Glomerular endothelial cell (primary cell): Measurements from ENCODE around the gene FGGY. TPM values are rescaled to one million over a fixed set of nuclear protein-coding genes. Genes with fewer than 3 reads are reported as not detected.
"Not testable (repeated sequence)": the region's sequence is repeated elsewhere in the genome, so short reads cannot be mapped to it uniquely, and the experiment has no call there.

Experiments used
- DNase-seq: peaks from one replicate; pipeline ENCODE4 v3.0.0-alpha.2; 2011; ENCODE audit warnings: low read depth, low spot score; ENCODE audit errors: extremely low read depth
- total RNA-seq: library from RNA; depleted of rRNA; stranded (reverse); fragments of >200 nt; gene quantifications from 2 replicates; pipeline ENCODE4 v1.2.3, GENCODE V29; 2015

Gene FGGY
- total RNA-seq, 1 donor from 2014 or later: 5.8 TPM

DNA sequence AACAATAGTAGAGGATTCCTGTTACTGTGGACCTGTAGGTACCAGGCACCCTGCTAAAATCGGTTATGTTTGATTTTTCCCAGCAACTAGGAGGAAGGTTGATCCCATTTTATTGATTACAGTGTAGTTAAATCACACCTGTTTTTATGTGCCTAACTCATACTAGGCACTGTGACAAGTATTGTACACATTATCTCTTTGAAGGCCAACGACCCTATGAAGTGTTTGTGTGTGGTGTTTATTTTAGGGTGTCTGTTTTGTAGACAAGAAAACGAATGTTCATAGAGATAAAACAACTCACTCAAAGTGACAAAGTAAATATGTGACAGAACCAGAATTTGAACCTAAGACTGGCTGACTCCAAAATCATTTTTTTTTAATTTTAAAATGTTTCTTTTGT is 49.5 kb downstream of the FGGY start:
- no peak for DNase-seq

DNA sequence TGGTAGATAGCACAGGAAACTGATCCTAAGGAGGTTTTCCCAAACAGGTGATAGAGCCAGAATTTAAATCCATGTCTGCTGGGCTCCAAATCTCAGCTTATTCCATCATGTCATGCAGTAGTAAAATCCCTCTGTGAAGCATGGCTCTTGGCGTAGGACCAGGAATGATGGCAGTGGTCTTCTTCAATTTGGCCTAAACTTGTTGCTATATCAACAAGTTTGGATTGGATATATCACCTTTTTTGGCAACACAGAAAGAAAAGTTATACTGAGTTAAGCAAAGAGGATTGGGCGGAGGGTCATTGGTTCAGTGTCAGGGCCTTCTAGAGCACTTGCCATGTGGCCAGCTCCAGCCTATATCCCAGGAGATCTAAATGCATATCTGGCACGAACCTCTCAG is 52.2 kb downstream of the FGGY start:
- no peak for DNase-seq

- no peak for DNase-seq
These were observed 53.6 kb downstream of the FGGY start for GRCh38 chr1:59350521-59350920.

DNA sequence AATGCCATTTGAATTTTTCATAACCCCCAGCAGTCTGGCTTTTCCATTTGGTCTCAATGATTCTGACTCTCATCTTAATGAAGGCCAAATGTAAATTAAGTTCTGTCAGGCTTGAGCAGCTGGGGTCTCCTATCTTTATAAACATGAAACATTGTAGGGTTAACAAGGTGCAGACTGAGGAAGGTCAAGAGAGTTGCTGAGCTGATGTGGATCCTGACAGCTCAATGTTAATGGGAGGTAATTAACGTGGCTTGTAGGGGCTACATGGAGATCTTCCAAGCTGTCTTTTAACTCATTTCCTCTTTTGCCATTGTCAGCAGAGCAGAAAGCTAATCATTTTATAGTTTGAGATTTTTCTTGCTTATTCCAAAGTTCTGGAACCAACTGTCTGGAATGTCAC is 55.2 kb downstream of the FGGY start:
- no peak for DNase-seq

- no peak for DNase-seq
These were observed 56.6 kb downstream of the FGGY start for GRCh38 chr1:59353453-59353852.

GRCh38 chr1:59354239-59354638 is 57.3 kb downstream of the FGGY start:
- DNase-seq: not testable (repeated sequence)

GRCh38 chr1:59354709-59355337 is 57.9 kb downstream of the FGGY start:
- no peak for DNase-seq

- DNase-seq: no peak
These were observed 58.5 kb downstream of the FGGY start for GRCh38 chr1:59355361-59355760.

DNA sequence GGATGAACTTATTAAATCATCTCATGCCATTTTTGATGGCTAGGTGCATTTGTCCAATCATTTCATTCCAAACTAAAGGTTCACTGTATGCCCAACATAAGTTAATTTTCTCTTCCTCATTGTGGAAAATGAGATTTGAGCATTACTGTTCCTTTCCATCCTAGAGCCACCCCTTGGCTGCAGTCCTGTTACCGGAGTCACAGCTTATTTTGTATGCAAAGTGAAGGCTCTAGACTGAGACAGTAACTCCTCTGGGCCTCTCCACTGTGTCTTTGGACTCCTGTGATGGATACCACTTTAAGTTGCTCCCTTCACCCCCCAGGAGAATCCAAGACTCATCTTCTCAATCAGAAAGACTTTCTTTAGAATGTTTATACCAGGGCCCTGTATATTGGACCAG is 59.7 kb downstream of the FGGY start:
- DNase-seq: no peak

GRCh38 chr1:59357645-59358320 is 60.9 kb downstream of the FGGY start:
- DNase-seq: no peak

- no peak for DNase-seq
These were observed 62.4 kb downstream of the FGGY start for GRCh38 chr1:59359325-59359724.

DNA sequence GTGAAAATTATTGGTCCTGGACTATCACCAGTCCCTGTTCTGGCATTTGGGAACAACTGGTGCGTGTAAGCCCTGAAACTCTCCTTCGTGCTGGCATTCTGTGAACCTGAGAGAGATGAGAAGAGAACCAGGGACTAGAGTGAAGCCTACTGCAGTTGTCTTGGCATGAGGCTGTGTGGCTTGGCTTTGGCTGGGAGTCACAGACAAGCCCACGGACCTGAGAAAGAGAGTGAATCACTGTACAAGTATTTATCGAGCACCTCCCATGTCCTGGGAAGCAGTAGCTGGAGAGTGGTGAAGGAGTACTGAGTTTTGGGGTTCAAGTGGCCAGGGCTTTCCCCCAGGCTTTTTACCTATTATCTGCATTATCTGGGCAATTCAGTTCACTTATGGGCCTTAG is 63.3 kb downstream of the FGGY start:
- no peak for DNase-seq

DNA sequence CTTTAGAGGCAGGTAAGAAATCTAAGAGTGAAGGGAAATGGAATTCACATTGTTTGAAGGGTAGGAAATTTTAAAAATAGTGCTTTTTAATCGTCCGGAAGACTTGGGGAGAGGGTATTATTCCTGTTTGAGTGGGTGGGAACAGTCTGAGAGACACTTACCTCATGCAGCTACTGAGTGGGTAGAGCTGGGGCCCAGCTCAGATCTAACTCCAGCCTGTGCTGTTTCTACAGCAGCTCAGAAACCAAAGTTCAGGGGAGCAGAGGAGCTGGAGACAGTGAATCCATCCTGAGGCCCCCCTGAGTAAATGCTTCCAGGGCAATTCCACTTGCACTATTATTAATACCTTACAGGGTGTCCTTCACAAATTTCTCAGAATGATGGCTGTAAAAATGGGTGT is 63.8 kb downstream of the FGGY start:
- DNase-seq: no peak

- DNase-seq: no peak
These were observed 64.9 kb downstream of the FGGY start for GRCh38 chr1:59361766-59362165.

DNA sequence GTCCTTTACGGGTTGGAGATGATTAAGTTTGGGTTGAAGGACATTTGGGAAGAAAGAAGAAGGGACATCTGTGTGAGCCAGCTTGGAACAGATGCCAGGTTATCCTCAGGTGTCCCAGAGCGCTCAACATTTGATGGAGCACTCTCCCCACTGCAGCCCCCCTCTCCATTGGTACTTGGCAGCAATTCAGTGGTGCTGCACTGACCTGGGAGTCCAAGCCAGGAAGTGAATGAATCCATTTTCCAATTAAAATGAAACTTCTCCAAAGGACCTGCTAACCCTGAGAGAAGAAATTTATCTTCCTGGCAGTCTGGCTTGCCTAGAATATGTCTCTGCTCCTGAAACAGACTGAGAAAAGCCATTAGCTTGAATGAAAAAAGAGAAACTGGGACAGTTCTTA is 67.1 kb downstream of the FGGY start:
- no peak for DNase-seq

- no peak for DNase-seq
These were observed 69.5 kb downstream of the FGGY start for GRCh38 chr1:59366346-59366745.

DNA sequence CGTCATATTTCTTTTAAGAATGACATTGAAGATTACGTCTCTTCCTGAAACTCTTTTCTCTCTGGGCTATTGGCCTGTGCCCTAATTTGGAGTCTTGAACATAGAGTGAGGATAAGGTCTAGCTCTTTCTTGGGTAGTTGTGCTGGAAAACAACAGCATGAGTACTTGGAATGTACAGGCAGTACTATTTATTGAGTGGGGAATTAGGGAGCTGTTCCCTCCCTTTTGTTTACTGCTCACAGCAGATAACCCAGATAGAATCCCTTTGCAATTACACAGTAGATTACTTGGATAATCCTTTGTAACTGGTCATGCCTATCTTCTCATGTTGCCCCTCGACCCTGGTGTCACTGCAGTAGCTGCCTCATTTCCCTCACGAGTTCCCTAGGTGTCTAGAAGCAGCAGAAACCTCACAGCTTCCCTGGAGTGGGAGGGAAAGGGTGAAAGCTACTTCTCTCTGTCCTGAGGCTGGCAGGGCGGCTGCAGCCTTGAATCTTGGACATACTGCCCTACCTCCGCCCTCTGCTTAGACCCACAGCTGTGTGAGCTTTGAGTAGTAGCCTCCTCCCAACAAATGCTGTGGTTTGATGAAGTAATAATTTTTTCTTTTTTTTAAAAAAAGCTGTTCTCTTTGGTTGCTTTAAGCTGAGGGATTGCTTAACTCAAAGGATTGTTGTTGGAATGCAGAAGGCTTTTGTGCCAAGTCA is 70.6 kb downstream of the FGGY start:
- DNase-seq: no peak

GRCh38 chr1:59368008-59368670 is 71.2 kb downstream of the FGGY start:
- no peak for DNase-seq

GRCh38 chr1:59375321-59376220 is 78.7 kb downstream of the FGGY start:
- no peak for DNase-seq

DNA sequence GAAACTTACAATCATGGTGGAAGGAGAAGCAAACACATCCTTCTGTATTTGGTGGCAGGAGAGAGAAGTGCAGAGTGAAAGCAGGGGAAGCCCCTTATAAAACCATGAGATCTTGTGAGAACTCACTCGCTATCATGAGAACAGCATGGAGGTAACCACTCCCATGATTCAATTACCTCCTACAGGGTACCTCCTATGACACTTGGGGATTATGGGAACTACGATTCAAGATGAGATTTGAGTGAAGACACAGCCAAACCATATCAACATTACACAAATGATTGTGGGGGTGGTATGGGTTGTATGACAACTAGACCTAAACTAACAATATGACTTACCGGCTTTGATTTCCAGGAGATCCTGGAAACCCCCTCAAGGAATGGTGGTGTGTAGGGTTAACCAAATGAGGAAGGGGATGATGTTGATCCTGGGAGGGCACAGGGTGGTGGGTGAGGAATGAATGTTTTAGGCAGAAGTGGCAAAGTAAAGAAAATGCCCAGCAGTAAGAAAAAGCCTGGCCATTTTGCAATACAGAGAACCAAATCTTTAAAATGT is 80.5 kb downstream of the FGGY start:
- no peak for DNase-seq
